Testis (tissue), 2 donors: Measurements from ENCODE around the gene DUSP7.

Source experiments
- POLR2A ChIP-seq: fragments of 450-650 bp; IDR thresholded peaks from one replicate; pipeline ENCODE4 v1.6.1; 2017; ENCODE audit warnings: antibody characterized with exemption, mild to moderate bottlenecking, moderate library complexity
- TF ChIP-seq, protein P1 (sequence below), 3 experiments: fragments of 450-650 bp in 2 of 3; fragments of 200-600 bp in 1 of 3; sonication (generic) in 1 of 3; IDR thresholded peaks; one replicate each; pipeline ENCODE4 v1.5.1; 2016 to 2019; ENCODE audit warnings: antibody characterized with exemption in 3 of 3, mild to moderate bottlenecking in 2 of 3, moderate library complexity in 1 of 3

DNA sequence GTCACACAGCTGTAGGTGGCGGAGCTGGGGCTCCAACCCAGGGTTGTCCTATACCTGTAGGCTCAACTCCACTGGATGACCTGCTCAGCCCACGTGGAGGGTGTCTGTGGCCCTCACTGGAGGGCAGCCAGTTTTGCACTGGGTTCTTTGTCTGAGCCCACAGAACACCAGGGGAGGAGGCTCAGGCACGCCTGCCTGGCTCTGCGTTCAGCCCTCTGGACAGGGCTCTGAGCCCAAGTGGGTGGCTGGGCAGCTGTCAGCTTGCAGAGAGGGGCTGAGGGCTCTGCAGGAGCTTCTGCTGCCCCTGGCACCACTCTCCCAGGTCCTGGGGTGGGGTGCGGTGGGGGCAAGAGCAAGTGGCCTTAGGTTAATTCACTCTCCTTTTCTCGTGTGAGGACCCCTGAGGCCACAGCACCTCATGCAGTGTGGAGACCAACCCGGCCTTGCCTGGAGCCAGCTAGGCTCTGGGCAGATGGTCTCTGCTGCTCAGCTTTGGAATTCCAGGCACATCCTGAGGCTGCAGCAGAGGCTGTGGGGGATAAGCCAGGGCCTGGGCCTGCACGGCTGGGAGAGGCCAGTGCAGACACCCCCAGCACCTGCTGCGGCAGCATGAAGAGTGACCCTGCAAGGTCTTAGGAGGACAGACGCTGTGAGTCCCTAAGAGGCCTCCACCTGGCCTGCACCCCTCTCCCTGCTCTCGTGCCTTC lies 23.5 kb downstream of the DUSP7 start:
- TF ChIP-seq, protein P1, sequence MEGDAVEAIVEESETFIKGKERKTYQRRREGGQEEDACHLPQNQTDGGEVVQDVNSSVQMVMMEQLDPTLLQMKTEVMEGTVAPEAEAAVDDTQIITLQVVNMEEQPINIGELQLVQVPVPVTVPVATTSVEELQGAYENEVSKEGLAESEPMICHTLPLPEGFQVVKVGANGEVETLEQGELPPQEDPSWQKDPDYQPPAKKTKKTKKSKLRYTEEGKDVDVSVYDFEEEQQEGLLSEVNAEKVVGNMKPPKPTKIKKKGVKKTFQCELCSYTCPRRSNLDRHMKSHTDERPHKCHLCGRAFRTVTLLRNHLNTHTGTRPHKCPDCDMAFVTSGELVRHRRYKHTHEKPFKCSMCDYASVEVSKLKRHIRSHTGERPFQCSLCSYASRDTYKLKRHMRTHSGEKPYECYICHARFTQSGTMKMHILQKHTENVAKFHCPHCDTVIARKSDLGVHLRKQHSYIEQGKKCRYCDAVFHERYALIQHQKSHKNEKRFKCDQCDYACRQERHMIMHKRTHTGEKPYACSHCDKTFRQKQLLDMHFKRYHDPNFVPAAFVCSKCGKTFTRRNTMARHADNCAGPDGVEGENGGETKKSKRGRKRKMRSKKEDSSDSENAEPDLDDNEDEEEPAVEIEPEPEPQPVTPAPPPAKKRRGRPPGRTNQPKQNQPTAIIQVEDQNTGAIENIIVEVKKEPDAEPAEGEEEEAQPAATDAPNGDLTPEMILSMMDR (IDR thresholded peaks at IDR 0.05) = no peak
- no peak for TF ChIP-seq POLR2A
